MM.1S (cell line): Measurements from ENCODE around the gene GSG1L.
"Not testable (repeated sequence)": the region's sequence is repeated elsewhere in the genome, so short reads cannot be mapped to it uniquely, and the experiment has no call there.

Source experiments
- DNase-seq: peaks from one replicate; pipeline ENCODE4 v3.0.0-alpha.2; 2015
- H2AFZ ChIP-seq: fragments of 300-600 bp; sonication (generic); 2 replicates; pipeline ENCODE4 v1.6.0; 2016; ENCODE audit warnings: antibody characterized with exemption, low read length
- H3F3A ChIP-seq: fragments of 300-600 bp; sonication (generic); 2 replicates; pipeline ENCODE4 v1.6.1; 2016; ENCODE audit warnings: mild to moderate bottlenecking, antibody characterized with exemption, low read length, moderate library complexity, mixed read lengths; ENCODE audit not compliant: insufficient read depth
- H3K27ac ChIP-seq: fragments of 300-600 bp; sonication (generic); 2 replicates; pipeline ENCODE4 v1.5.1; 2016; ENCODE audit warnings: mild to moderate bottlenecking, low read length
- H3K27me3 ChIP-seq: fragments of 300-600 bp; sonication (generic); replicated peaks from 2 replicates; pipeline ENCODE4 v1.6.0; 2016; ENCODE audit warnings: low read length; ENCODE audit not compliant: insufficient read depth
- H3K36me3 ChIP-seq: fragments of 300-600 bp; sonication (generic); replicated peaks from 2 replicates; pipeline ENCODE4 v1.6.1; 2016; ENCODE audit warnings: mild to moderate bottlenecking, low read length, mixed read lengths; ENCODE audit not compliant: insufficient read depth
- H3K4me1 ChIP-seq: fragments of 300-600 bp; sonication (generic); 2 replicates; pipeline ENCODE4 v1.6.1; 2016; ENCODE audit warnings: low read length, mixed read lengths
- H3K4me2 ChIP-seq: fragments of 300-600 bp; sonication (generic); 2 replicates; pipeline ENCODE4 v1.6.0; 2016; ENCODE audit warnings: low read depth, low read length
- H3K4me3 ChIP-seq: fragments of 300-600 bp; sonication (generic); 2 replicates; pipeline ENCODE4 v1.5.1; 2016; ENCODE audit warnings: low read length, mixed read lengths
- H3K79me2 ChIP-seq: fragments of 300-600 bp; sonication (generic); 2 replicates; pipeline ENCODE4 v1.6.1; 2016; ENCODE audit warnings: mixed run types, low read length, mixed read lengths
- H3K9ac ChIP-seq: fragments of 300-600 bp; sonication (generic); 2 replicates; pipeline ENCODE4 v1.6.1; 2016; ENCODE audit warnings: low read length, mixed read lengths
- H3K9me2 ChIP-seq: fragments of 300-600 bp; sonication (generic); replicated peaks from 2 replicates; pipeline ENCODE4 v1.6.1; 2016; ENCODE audit warnings: mild to moderate bottlenecking, low read length, mixed read lengths; ENCODE audit not compliant: insufficient read depth
- H3K9me3 ChIP-seq: fragments of 300-600 bp; sonication (generic); replicated peaks from 2 replicates; pipeline ENCODE4 v1.6.1; 2016; ENCODE audit warnings: mild to moderate bottlenecking, low read length, mixed read lengths; ENCODE audit not compliant: insufficient read depth
- H4K20me1 ChIP-seq: fragments of 300-600 bp; sonication (generic); 2 replicates; pipeline ENCODE4 v1.6.1; 2016; ENCODE audit warnings: mild to moderate bottlenecking, low read length, moderate library complexity, mixed read lengths; ENCODE audit not compliant: insufficient read depth
- EZH2 ChIP-seq: fragments of 300-600 bp; sonication (generic); optimal IDR thresholded peaks from 2 replicates; pipeline ENCODE3; 2017; ENCODE audit warnings: low read depth, mild to moderate bottlenecking, antibody characterized with exemption, low read length, mixed read lengths
- EZH2phosphoT487 ChIP-seq: fragments of 300-600 bp; sonication (generic); IDR thresholded peaks from 2 replicates; pipeline ENCODE4 v1.6.1; 2018; ENCODE audit warnings: antibody characterized with exemption, low read length
- TF ChIP-seq, protein P1 (sequence below): fragments of 300-600 bp; sonication (generic); IDR thresholded peaks from 2 replicates; pipeline ENCODE4 v1.5.1; 2016; ENCODE audit warnings: antibody characterized with exemption, low read length, mixed read lengths

GSG1L gene

DNA sequence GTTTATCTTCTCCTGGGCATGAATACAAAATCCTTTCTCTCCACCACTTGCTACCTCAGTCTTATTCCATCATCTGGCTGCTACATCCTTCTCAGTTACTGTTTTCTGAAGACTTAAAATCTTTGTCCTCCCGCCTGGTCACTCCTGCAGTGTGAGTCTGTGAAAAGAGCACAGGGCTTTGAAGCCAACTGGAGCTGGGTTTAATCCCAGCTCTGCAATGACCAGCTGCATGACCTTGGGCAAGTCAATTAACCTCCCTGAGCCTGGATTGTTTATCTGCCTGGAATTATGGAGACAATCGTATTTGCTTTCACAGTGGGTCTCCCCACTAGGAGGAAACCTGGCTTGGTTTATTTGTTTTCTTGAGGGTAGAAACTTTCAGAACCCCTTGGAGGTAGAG is 183.2 kb downstream of the GSG1L start:
- Histone ChIP-seq H3K36me3 (no peaks in the 10 kb centered on the region), H3K9me3 (no peaks in the 10 kb centered on the region), H3K4me2 (no peak overlapping the region), H4K20me1 (no peaks in the 10 kb centered on the region), H3K27ac (no peak overlapping the region), H3K79me2 (no peaks in the 10 kb centered on the region), H3K9me2 (no peaks in the 10 kb centered on the region), H3F3A (no peaks in the 10 kb centered on the region), H3K4me1 (no peaks in the 10 kb centered on the region), H3K9ac (no peak overlapping the region), H3K4me3 (no peak overlapping the region), H2AFZ (no peak overlapping the region), H3K27me3 (peaks cover 11% of the 10 kb centered on the region; the same call in 1 of the 2 replicates)
- no peak for DNase-seq
- TF ChIP-seq, protein P1, sequence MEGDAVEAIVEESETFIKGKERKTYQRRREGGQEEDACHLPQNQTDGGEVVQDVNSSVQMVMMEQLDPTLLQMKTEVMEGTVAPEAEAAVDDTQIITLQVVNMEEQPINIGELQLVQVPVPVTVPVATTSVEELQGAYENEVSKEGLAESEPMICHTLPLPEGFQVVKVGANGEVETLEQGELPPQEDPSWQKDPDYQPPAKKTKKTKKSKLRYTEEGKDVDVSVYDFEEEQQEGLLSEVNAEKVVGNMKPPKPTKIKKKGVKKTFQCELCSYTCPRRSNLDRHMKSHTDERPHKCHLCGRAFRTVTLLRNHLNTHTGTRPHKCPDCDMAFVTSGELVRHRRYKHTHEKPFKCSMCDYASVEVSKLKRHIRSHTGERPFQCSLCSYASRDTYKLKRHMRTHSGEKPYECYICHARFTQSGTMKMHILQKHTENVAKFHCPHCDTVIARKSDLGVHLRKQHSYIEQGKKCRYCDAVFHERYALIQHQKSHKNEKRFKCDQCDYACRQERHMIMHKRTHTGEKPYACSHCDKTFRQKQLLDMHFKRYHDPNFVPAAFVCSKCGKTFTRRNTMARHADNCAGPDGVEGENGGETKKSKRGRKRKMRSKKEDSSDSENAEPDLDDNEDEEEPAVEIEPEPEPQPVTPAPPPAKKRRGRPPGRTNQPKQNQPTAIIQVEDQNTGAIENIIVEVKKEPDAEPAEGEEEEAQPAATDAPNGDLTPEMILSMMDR = no peak
- TF ChIP-seq EZH2phosphoT487 = no peak
- no peak for TF ChIP-seq EZH2

DNA sequence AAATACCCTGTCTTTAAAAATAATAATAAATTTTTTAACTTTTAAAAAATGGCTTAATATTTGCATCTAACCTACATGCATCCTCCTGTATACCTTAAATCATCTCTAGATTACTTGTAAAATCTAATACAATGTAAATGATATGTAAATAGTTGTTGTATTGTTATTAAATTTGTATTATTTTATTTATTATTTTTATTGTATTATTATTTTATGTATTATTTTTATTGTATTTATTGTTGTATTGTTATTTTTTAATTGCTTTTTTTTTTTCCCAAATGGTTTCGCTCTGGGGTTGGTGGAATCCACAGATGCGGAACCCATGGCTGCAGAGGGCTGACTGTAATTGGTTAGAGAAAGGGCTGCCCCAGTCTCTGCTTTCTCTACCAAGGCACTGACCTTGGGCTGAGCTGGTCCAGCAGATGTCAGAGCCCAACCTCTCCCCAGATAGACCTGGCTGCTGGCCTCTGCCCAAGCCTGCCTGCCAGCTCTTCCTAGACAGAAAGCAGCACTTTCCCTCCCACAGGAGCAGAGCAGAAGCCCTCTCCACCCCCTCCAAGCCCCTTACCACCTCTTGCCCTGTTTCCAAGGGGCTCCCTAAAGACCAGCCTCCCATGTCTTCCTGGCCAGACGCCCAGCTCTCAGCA is 183.8 kb downstream of the GSG1L start:
- no peak overlapping the region for H3K4me2 ChIP-seq
- no peaks in the 10 kb centered on the region for H3K4me1 ChIP-seq
- H3K27ac ChIP-seq = no peak overlapping the region
- no peaks in the 10 kb centered on the region for H3K79me2 ChIP-seq
- H3K4me3 ChIP-seq = no peak overlapping the region
- no peak for DNase-seq
- H3K9me3 ChIP-seq = no peaks in the 10 kb centered on the region
- H3K9ac ChIP-seq = no peak overlapping the region
- TF ChIP-seq EZH2phosphoT487 (no peak), EZH2 (no peak)
- TF ChIP-seq, protein P1 = no peak
- H3K36me3 ChIP-seq = no peaks in the 10 kb centered on the region
- no peak overlapping the region for H2AFZ ChIP-seq
- H3K9me2 ChIP-seq = no peaks in the 10 kb centered on the region
- H3F3A ChIP-seq = no peaks in the 10 kb centered on the region
- H4K20me1 ChIP-seq = no peaks in the 10 kb centered on the region
- H3K27me3 ChIP-seq = peaks cover 10% of the 10 kb centered on the region; the same call in 1 of the 2 replicates

DNA sequence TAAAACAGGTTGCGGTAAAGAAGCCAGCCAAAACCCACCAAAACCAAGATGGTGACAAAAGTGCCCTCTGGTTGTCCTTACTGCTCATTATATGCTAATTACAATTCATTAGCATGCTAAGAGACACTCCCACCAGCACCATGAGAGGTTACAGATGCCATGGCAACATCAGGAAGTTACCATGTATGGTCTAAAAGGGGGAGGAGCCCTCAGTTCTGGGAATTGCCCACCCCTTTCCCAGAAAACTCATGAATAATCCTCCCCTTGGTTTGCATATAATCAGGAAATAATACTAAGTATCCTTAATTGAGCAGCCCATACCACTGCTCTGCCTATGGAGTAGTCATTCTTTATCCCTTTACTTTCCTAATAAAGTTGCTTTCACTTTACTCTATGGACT is 190.9 kb downstream of the GSG1L start:
- DNase-seq, H3K27ac ChIP-seq, H3K9me2 ChIP-seq, H3K27me3 ChIP-seq, H3K4me1 ChIP-seq, H3K4me2 ChIP-seq, H4K20me1 ChIP-seq, H3F3A ChIP-seq, H3K9me3 ChIP-seq, H3K79me2 ChIP-seq, H3K4me3 ChIP-seq, H3K36me3 ChIP-seq, H3K9ac ChIP-seq, H2AFZ ChIP-seq: not testable (repeated sequence)

DNA sequence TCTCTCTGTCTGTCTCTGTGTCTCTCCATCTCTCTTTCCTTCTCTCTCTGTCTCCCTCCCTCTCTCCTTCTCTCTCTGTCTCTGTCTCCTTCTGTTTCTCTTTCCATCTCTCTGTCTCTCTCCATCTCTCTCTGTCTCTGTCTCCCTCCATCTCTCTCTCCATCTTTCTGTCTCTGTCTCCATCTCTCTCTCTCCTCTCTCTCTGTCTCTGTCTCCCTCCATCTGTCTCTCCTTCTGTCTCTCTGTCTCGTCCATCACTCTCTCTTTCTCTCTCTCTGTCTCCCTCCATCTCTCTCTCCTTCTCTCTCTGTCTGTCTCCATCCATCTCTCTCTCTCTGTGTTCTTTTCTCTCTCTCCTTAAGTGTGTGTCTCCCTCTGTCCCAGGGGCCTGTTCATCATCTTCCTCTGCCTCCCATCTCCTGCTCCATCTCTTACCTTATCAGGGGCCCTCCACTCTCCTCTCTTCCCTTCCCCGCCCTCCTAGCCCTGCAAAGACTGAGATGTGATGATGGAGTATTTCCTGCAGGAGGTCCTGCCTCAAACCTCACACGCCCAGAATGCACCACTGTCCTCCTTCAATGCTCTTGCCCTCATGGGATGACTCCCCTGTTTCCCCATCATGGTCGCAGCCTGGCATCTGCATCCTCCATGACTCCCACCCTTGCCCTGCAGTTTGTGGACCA is 193.3 kb downstream of the GSG1L start:
- Histone ChIP-seq H3K9me3 (no peaks in the 10 kb centered on the region), H3K27ac (no peak overlapping the region), H3K36me3 (no peaks in the 10 kb centered on the region), H3K27me3 (peaks cover 8% of the 10 kb centered on the region; the same call in 1 of the 2 replicates), H3K9ac (no peak overlapping the region), H4K20me1 (no peaks in the 10 kb centered on the region), H3K4me1 (peaks cover 12% of the 10 kb centered on the region), H3K4me3 (no peak overlapping the region), H3K9me2 (no peaks in the 10 kb centered on the region), H3K79me2 (no peaks in the 10 kb centered on the region), H3K4me2 (no peak overlapping the region), H3F3A (peaks cover 6% of the 10 kb centered on the region; the same call in 1 of the 2 replicates), H2AFZ (no peak overlapping the region)
- TF ChIP-seq EZH2 (no peak), EZH2phosphoT487 (no peak)
- TF ChIP-seq, protein P1 = no peak
- no peak for DNase-seq
